Measurements from ENCODE around the gene SLC25A34.
A peak's percentile ranks its signal among the peaks of the same experiment; 100 is the strongest.

The SLC25A34 gene

DNA sequence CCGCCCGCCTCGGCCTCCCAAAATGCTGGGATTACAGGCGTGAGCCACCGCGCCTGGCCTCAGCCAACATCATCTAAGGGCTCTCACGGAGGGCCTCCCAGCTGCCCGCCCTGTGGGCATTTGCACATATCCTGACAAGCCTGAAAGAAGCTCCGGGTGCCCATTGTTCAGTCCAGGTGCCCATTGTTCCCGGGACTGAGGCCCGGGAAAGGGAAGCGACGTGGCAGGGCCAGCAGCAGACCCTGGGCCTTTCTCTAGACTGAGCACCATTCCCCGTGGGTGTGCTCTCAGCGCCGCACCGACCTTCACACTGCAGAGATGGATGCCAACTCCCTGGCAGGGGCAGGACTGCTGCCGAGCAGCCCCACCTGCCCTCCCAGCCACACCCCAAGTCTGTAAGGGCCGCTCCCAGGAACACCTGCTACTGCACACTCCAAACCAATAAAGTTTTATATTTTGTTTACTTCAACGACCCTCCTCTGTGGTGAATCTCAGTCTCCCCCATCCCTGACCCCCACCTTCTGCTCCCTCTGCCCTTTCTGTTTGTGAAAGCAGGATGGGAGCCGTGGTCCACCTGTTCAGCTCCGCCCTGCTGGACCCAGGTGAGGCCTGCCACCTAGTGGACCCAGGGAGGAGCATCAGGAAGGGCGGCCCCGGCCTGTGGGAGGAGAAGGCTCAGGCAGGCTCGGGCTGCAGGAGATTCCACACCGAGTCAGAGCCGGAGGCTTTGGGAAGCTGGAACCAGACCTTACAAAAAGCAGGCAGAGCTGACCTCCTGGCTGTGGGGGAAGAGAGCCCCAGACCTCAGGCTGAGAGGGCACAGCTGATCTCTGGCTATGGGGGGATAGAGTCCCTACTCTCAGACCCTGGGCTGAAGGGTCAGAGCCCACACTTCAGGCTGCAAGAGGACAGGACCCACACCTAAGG lies 5.1 kb downstream of the SLC25A34 start:
- Histone ChIP-seq H3K79me2 (ENCODE audit: control insufficient read depth, insufficient read depth, low read length, poor library complexity) (no peaks in the 10 kb centered on the region), H3K4me3 (ENCODE audit: low read depth, low read length) (no peak overlapping the region), H3K18ac (ENCODE audit: low read length) (no peak overlapping the region), H3K9ac (ENCODE audit: low read length) (no peak overlapping the region), H3K9me3 (ENCODE audit: insufficient read depth, low read depth, low read length) (no peaks in the 10 kb centered on the region), H3K23ac (ENCODE audit: low read length) (no peak overlapping the region), H3K36me3 (ENCODE audit: control insufficient read depth in 1 of 2, insufficient read depth in 2 of 2, low read length in 2 of 2) (peaks cover 0 to under 1% of the 10 kb centered on the region in 2 experiments), H4K8ac (ENCODE audit: low read depth, low read length) (no peak overlapping the region), H2AFZ (ENCODE audit: insufficient read depth, low read length, poor library complexity) (no peak overlapping the region), H3K4me1 (ENCODE audit: control insufficient read depth in 1 of 2, insufficient read depth in 2 of 2, low read length in 2 of 2) (peaks cover 2 to 3% of the 10 kb centered on the region in 2 experiments), H3K79me1 (ENCODE audit: low read length) (no peaks in the 10 kb centered on the region), H3K14ac (ENCODE audit: low read length) (no peak overlapping the region), H2AK5ac (ENCODE audit: low read length) (no peak overlapping the region), H3K4me2 (ENCODE audit: low read length) (no peak overlapping the region), H3K27ac (ENCODE audit: low read depth, low read length) (no peak overlapping the region), H3K27me3 (ENCODE audit: insufficient read depth, low read length) (no peaks in the 10 kb centered on the region), H4K91ac (ENCODE audit: low read depth, low read length) (no peak overlapping the region), H4K12ac (ENCODE audit: low read depth, low read length) (no peak overlapping the region), H2BK120ac (ENCODE audit: insufficient read depth, low read length, poor library complexity) (no peak overlapping the region), H3K4ac (ENCODE audit: low read depth, low read length) (no peak overlapping the region), H2BK5ac (ENCODE audit: low read depth, low read length, poor library complexity) (no peak overlapping the region), H2BK12ac (ENCODE audit: low read length) (peak overlapping the region; percentile 23)
- WGBS (ENCODE audit: extremely low coverage, insufficient coverage, insufficient read length): no CpG with 5 or more reads among the region's 27 CpGs
- peak; percentile 82 to 88 for DNase-seq

DNA sequence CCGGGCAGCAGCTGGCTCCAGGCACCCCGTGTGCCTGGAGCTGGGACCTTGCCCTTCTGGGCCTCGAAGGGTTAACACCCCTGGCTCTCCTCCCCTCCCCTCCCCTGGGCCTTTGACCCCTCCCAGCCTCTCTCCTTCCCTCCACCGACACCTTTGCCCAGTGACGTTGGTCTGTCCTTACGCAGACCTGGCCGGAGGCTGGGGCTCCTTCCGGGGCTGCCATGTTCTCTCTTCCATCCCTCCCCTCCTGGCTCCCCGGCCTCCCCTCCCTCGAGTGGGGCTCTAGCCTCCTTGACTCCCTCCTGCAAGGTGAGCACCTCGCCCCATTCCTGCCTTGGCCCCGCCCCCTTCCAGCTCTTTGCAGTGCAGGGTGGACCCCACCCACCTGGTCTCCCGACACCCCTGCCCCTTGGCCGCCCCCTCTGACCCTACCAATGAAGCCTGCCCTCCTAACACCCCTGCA lies 6.3 kb downstream of the SLC25A34 start, which contains the start of gene TMEM82:
TSS of gene TMEM82 (plus strand) at position 161 of the 463 bp plus-strand sequence. CDS start at position 222, 61 bp downstream.
- Histone ChIP-seq H3K14ac (ENCODE audit: low read length) (no peak within 1 kb of the TSS), H2BK120ac (ENCODE audit: insufficient read depth, low read length, poor library complexity) (no peak within 1 kb of the TSS), H2BK12ac (ENCODE audit: low read length) (peak within 1 kb of the TSS; percentile 23), H3K9me3 (ENCODE audit: insufficient read depth, low read depth, low read length) (no peaks in the 10 kb centered on the region), H3K23ac (ENCODE audit: low read length) (no peak within 1 kb of the TSS), H3K4me3 (ENCODE audit: low read depth, low read length) (no peak within 1 kb of the TSS), H3K9ac (ENCODE audit: low read length) (no peak within 1 kb of the TSS), H3K18ac (ENCODE audit: low read length) (no peak within 1 kb of the TSS), H3K4me2 (ENCODE audit: low read length) (no peak within 1 kb of the TSS), H3K27me3 (ENCODE audit: insufficient read depth, low read length) (no peaks in the 10 kb centered on the region), H4K8ac (ENCODE audit: low read depth, low read length) (no peak within 1 kb of the TSS), H4K91ac (ENCODE audit: low read depth, low read length) (no peak within 1 kb of the TSS), H3K4ac (ENCODE audit: low read depth, low read length) (no peak within 1 kb of the TSS), H3K79me1 (ENCODE audit: low read length) (no peaks in the 10 kb centered on the region), H2AFZ (ENCODE audit: insufficient read depth, low read length, poor library complexity) (no peak within 1 kb of the TSS), H2BK5ac (ENCODE audit: low read depth, low read length, poor library complexity) (no peak within 1 kb of the TSS), H3K4me1 (ENCODE audit: control insufficient read depth in 1 of 2, insufficient read depth in 2 of 2, low read length in 2 of 2) (peaks cover 4% of the 10 kb centered on the region in 2 experiments), H4K12ac (ENCODE audit: low read depth, low read length) (no peak within 1 kb of the TSS), H3K36me3 (ENCODE audit: control insufficient read depth in 1 of 2, insufficient read depth in 2 of 2, low read length in 2 of 2) (no peaks in the 10 kb centered on the region), H3K79me2 (ENCODE audit: control insufficient read depth, insufficient read depth, low read length, poor library complexity) (no peaks in the 10 kb centered on the region), H3K27ac (ENCODE audit: low read depth, low read length) (no peak within 1 kb of the TSS), H2AK5ac (ENCODE audit: low read length) (no peak within 1 kb of the TSS)
- DNase-seq: no peak
- no CpG with 5 or more reads among the region's 14 CpGs for WGBS (ENCODE audit: extremely low coverage, insufficient coverage, insufficient read length)

DNA sequence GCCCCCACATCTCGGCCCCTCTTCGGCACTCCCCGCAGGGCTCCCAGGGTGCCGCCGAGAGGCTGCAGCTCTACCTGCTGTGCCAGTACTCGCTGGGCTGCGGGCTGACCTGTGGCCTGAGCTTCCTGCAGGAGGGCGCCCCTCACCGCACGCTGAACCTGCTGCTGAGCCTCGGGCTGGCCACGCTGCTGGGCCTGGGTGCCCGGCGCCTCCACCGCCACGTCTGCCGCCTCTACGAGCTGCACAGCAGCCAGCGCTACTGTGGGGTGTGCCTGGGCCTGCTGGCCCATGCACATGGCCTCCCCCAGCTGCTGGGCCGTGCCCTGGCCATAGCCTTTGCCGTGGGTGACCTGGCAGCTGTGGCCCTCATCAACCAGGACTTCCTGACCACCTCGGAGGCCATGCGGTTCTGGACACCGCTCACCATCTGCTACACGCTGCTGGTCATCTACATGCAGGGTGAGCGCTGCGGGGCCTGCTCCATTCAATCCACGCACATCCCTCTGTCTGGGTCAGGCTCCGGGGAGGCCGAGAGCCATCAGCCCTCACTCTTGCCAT lies 8.1 kb downstream of the SLC25A34 start:
- DNase-seq: no peak
- no peak overlapping the region for H3K4me2 ChIP-seq (ENCODE audit: low read length)
- H4K12ac ChIP-seq (ENCODE audit: low read depth, low read length): no peak overlapping the region
- H3K9ac ChIP-seq (ENCODE audit: low read length): no peak overlapping the region
- H3K9me3 ChIP-seq (ENCODE audit: insufficient read depth, low read depth, low read length): no peaks in the 10 kb centered on the region
- no peaks in the 10 kb centered on the region for H3K79me1 ChIP-seq (ENCODE audit: low read length)
- no peaks in the 10 kb centered on the region for H3K27me3 ChIP-seq (ENCODE audit: insufficient read depth, low read length)
- H3K14ac ChIP-seq (ENCODE audit: low read length): no peak overlapping the region
- H3K4me3 ChIP-seq (ENCODE audit: low read depth, low read length): no peak overlapping the region
- no peak overlapping the region for H4K91ac ChIP-seq (ENCODE audit: low read depth, low read length)
- no peak overlapping the region for H3K23ac ChIP-seq (ENCODE audit: low read length)
- peaks cover 12 to 14% of the 10 kb centered on the region in 2 experiments for H3K4me1 ChIP-seq (ENCODE audit: control insufficient read depth in 1 of 2, insufficient read depth in 2 of 2, low read length in 2 of 2)
- no peak overlapping the region for H4K8ac ChIP-seq (ENCODE audit: low read depth, low read length)
- no peak overlapping the region for H2BK120ac ChIP-seq (ENCODE audit: insufficient read depth, low read length, poor library complexity)
- no peaks in the 10 kb centered on the region for H3K79me2 ChIP-seq (ENCODE audit: control insufficient read depth, insufficient read depth, low read length, poor library complexity)
- H2AFZ ChIP-seq (ENCODE audit: insufficient read depth, low read length, poor library complexity): no peak overlapping the region
- no peak overlapping the region for H3K27ac ChIP-seq (ENCODE audit: low read depth, low read length)
- no peak overlapping the region for H3K18ac ChIP-seq (ENCODE audit: low read length)
- H3K4ac ChIP-seq (ENCODE audit: low read depth, low read length): no peak overlapping the region
- H2AK5ac ChIP-seq (ENCODE audit: low read length): no peak overlapping the region
- no peak overlapping the region for H2BK5ac ChIP-seq (ENCODE audit: low read depth, low read length, poor library complexity)
- H2BK12ac ChIP-seq (ENCODE audit: low read length): no peak overlapping the region
- H3K36me3 ChIP-seq (ENCODE audit: control insufficient read depth in 1 of 2, insufficient read depth in 2 of 2, low read length in 2 of 2): no peaks in the 10 kb centered on the region
- WGBS (ENCODE audit: extremely low coverage, insufficient coverage, insufficient read length): no CpG with 5 or more reads among the region's 30 CpGs

DNA sequence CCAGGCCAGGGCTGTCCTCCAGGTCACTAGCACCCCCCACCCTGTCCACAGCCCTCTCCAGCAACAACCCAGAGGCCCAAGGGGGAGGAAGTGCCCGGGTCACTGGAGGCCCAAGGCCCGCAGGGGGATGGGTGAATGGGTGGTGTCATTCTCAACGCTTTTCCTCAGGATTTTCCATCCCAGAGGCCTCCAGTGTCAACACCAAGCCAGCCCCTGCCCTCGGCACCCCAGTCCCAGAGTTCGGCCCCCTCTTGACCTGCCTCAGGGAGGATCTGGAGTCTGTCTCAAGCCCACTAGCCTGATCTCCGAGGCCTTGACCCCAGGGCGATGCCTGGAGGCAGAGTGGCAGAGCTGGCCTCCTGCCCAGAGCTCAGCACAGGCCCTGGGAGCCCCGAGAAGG lies 11.3 kb downstream of the SLC25A34 start:
- no peak overlapping the region for H3K4ac ChIP-seq (ENCODE audit: low read depth, low read length)
- no peak overlapping the region for H3K4me2 ChIP-seq (ENCODE audit: low read length)
- no peak overlapping the region for H2AFZ ChIP-seq (ENCODE audit: insufficient read depth, low read length, poor library complexity)
- H3K14ac ChIP-seq (ENCODE audit: low read length): no peak overlapping the region
- no peaks in the 10 kb centered on the region for H3K27me3 ChIP-seq (ENCODE audit: insufficient read depth, low read length)
- peak overlapping the region; percentile 37 for H2AK5ac ChIP-seq (ENCODE audit: low read length)
- H3K79me2 ChIP-seq (ENCODE audit: control insufficient read depth, insufficient read depth, low read length, poor library complexity): no peaks in the 10 kb centered on the region
- H3K4me3 ChIP-seq (ENCODE audit: low read depth, low read length): no peak overlapping the region
- peaks cover 7% of the 10 kb centered on the region for H3K79me1 ChIP-seq (ENCODE audit: low read length)
- H3K27ac ChIP-seq (ENCODE audit: low read depth, low read length): no peak overlapping the region
- H2BK120ac ChIP-seq (ENCODE audit: insufficient read depth, low read length, poor library complexity): no peak overlapping the region
- H3K23ac ChIP-seq (ENCODE audit: low read length): no peak overlapping the region
- no peak overlapping the region for H2BK5ac ChIP-seq (ENCODE audit: low read depth, low read length, poor library complexity)
- no peak overlapping the region for H4K8ac ChIP-seq (ENCODE audit: low read depth, low read length)
- H3K9ac ChIP-seq (ENCODE audit: low read length): no peak overlapping the region
- H4K91ac ChIP-seq (ENCODE audit: low read depth, low read length): no peak overlapping the region
- no peak overlapping the region for H4K12ac ChIP-seq (ENCODE audit: low read depth, low read length)
- peaks cover 15 to 23% of the 10 kb centered on the region in 2 experiments for H3K4me1 ChIP-seq (ENCODE audit: control insufficient read depth in 1 of 2, insufficient read depth in 2 of 2, low read length in 2 of 2)
- no peak overlapping the region for H3K18ac ChIP-seq (ENCODE audit: low read length)
- H3K36me3 ChIP-seq (ENCODE audit: control insufficient read depth in 1 of 2, insufficient read depth in 2 of 2, low read length in 2 of 2): no peaks in the 10 kb centered on the region
- DNase-seq: no peak
- H3K9me3 ChIP-seq (ENCODE audit: insufficient read depth, low read depth, low read length): no peaks in the 10 kb centered on the region
- WGBS (ENCODE audit: extremely low coverage, insufficient coverage, insufficient read length): no CpG with 5 or more reads among the region's 8 CpGs
- H2BK12ac ChIP-seq (ENCODE audit: low read length): no peak overlapping the region
